NOMO-1 treated with DMSO at 0.1 percent for 48 hours (cell line): ENCODE measurements around the gene MNT.

Experiments used
- DNase-seq: peaks from one replicate; lab custom pipeline; 2025; ENCODE audit not compliant: unreplicated experiment; lab: John Stamatoyannopoulos, UW

MNT gene

GRCh38 chr17:2364763-2365116 lies 36.1 kb downstream of the MNT start:
- no peak for DNase-seq

GRCh38 chr17:2363851-2364762 lies 36.8 kb downstream of the MNT start:
- DNase-seq, result no peak

GRCh38 chr17:2363318-2363717 lies 37.5 kb downstream of the MNT start:
- no peak for DNase-seq

GRCh38 chr17:2362881-2363280 lies 38.0 kb downstream of the MNT start:
- DNase-seq, result no peak

GRCh38 chr17:2362416-2362815 lies 38.4 kb downstream of the MNT start:
- no peak for DNase-seq

- no peak for DNase-seq
Measured at GRCh38 chr17:2362016-2362415, 38.8 kb downstream of the MNT start.

- no peak for DNase-seq
Measured at GRCh38 chr17:2361010-2361760, 39.7 kb downstream of the MNT start.

- no peak for DNase-seq
Measured at GRCh38 chr17:2357931-2358434, 42.9 kb downstream of the MNT start.

GRCh38 chr17:2357237-2357636 lies 43.6 kb downstream of the MNT start:
- no peak for DNase-seq

- DNase-seq, result no peak
Measured at GRCh38 chr17:2354311-2354710, 46.5 kb downstream of the MNT start.

- no peak for DNase-seq
Measured at GRCh38 chr17:2351269-2351668, 49.6 kb downstream of the MNT start.

GRCh38 chr17:2347805-2348685 lies 52.8 kb downstream of the MNT start:
- DNase-seq, result no peak

GRCh38 chr17:2346475-2346874 lies 54.4 kb downstream of the MNT start:
- DNase-seq, result no peak

- no peak for DNase-seq
Measured at GRCh38 chr17:2344528-2344927, 56.3 kb downstream of the MNT start.

GRCh38 chr17:2343421-2343820 lies 57.4 kb downstream of the MNT start:
- DNase-seq, result no peak

- no peak for DNase-seq
Measured at GRCh38 chr17:2338315-2338657, 62.6 kb downstream of the MNT start.

- peak; percentile 20 for DNase-seq
Measured at GRCh38 chr17:2337544-2338314, 63.1 kb downstream of the MNT start.

- peak; percentile 49 for DNase-seq
Measured at GRCh38 chr17:2336852-2337543, 63.9 kb downstream of the MNT start, which contains the start of gene SGSM2. SGSM2 (plus strand) TSS chr17:2337501; CDS start chr17:2337689, 188 bp downstream.

- DNase-seq, result peak; percentile 73
Measured at GRCh38 chr17:2336215-2336851, 64.5 kb downstream of the MNT start, which contains the start of gene TSR1. TSR1 (minus strand) TSS chr17:2336457; CDS start chr17:2336427, 30 bp downstream.
